Kasumi-1 (cell line): ENCODE measurements around the gene MPG.
"Not testable (repeated sequence)": the region's sequence is repeated elsewhere in the genome, so short reads cannot be mapped to it uniquely, and the experiment has no call there.

Experiments used
- DNase-seq, 2 experiments: peaks; one replicate each; lab custom pipeline; 2025; lab: John Stamatoyannopoulos, UW

MPG gene

DNA sequence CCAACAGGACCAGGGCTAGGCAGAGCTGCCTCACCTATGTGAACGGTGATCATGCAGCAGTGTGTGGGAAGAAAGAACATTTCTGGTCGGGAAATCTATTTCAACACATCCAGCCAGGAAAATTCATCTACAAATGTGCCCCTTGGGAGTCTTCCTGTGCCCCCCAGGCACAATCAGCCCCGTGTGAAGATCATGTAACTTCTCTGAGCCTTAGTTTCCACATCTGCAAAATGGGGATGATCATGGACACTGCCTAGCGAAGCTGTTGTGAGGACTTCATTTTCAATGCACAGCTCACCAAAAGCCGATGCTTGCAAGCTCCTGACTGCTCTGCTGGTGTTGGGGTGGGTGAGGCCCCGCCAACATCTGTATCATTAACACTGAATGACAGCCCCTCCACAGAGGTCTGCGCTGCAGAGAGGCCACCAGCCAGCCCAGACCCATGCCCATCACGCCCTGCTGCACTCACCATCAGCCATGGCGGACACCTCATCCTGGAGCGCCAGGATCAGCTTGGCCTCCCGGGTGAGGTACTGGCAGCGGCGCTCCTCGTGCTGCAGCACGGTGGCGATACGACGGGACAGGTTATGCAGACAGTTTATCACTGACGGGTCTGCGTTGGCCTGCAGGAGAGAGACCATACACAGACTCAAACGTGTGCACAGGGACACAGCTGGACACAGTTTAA, 34.3 kb downstream of the MPG start:
- no peak for DNase-seq

DNA sequence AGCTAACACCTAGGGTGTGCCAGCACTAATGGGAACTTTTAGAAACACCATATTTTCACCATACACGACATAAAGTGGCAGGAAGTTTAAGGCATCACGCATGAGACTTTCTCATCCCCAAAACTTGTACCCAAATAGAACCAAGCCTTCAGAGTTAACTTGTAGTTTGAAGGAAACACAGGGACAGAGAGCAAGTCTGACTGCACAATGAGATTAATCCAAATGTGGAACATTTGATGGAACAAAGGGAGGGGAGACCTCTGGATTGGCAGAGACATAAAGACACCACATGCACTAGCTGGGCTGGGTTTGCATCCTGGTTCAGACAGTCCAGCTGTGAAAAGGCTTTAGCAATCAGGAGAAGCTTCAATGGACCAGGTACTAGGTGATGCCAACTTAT, 36.3 kb downstream of the MPG start:
- DNase-seq, result no peak

DNA sequence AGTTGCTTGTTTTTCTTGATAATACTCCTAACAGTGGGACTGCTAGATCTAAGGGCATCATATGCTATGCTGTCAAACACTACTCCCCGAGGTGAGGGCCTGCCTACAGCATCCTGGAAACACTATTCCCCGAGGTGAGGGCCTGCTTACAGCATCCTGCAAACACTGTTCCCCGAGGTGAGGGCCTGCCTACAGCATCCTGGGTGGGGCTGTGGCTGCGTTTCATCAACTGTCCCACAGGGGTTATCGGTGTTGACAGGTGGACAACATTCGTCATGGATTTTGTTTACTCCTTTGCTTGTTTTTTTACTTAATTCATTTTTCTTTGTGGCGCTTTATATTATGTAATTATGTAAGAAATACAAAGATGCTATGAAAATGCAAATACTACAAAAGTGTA, 38.0 kb downstream of the MPG start:
- no peak for DNase-seq

DNA sequence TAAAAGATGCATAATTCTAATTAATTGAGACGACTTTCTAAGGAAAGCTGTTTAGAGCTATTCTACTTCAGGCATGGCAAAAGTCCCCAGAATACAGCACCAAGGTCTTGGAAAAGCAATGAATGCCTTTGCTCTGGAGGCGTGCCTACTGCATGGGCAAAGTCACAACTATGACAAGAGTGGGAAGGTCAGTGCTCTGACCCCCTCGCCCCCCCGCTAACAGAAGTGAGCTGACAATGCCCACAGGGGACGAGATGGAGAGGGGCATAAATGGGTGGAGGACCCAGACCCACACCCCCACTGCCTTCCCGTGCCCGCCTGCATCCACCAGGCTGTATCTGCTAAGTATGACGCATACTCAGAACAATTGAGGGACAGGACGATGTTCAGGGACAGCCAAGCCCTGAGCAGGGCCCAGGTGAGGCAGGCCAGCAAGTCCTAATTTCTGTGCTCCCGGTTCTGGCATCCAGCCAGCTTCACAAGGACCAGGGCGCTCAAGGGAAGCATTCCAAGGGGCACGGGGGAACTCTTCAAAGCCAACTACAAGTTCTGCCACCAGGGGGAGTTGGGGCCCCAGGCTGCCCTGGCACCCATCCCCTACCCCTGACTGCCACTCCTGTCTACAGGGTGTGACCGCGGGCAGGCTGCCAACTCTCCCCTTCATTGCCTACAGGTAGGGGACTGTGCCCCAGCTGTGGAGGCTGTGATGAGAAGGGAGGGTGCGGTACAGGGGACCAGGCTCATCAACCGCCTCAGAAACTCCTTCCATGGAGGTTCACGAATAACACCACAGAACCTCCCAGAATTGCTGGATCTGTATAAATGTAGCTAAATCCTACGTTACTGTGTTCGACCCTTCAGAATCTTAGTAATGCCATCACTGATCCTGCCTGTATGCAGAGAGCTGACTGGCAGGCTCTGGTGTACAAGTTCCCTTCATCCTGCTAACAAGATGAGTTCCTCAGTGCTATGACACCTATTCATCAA, 39.6 kb downstream of the MPG start:
- DNase-seq, result peak in 1 of 2 experiments; percentile 19

DNA sequence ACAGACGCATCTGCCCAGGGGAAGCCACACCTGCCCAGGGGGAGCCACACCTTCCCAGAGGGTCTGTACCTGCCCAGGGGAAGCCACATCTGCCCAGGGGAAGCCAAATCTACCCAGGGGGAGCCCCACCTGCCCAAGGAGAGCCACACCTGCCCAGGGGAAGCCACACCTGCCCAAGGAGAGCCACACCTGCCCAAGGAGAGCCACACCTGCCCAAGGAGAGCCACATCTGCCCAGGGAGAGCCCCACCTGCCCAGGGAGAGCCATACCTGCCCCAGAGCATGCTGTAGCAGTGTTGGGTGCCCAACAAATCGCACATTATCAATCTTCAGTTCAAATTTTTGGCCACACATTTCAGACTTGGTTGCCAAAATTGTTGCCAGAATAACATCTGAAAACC, 40.8 kb downstream of the MPG start:
- no peak for DNase-seq

DNA sequence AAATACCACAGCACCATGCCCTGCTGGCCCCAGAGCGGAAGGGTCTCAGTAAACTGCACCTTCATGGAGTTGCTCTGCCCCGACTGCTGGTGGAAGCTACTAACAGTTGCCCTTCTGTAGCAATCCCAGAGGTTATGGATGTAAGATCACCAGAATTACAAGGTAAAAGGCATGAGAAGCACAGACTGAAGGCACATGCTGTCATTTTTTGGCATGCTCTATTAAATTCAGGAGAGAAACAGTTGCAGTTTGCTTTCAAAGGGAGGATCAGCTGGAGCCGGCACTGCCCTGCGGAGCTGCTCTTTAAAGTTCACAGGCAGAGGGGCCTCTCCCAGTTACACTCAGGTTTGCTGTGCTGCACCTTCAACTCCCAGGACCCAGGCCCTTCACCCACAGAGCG, 41.3 kb downstream of the MPG start:
- DNase-seq, result no peak

DNA sequence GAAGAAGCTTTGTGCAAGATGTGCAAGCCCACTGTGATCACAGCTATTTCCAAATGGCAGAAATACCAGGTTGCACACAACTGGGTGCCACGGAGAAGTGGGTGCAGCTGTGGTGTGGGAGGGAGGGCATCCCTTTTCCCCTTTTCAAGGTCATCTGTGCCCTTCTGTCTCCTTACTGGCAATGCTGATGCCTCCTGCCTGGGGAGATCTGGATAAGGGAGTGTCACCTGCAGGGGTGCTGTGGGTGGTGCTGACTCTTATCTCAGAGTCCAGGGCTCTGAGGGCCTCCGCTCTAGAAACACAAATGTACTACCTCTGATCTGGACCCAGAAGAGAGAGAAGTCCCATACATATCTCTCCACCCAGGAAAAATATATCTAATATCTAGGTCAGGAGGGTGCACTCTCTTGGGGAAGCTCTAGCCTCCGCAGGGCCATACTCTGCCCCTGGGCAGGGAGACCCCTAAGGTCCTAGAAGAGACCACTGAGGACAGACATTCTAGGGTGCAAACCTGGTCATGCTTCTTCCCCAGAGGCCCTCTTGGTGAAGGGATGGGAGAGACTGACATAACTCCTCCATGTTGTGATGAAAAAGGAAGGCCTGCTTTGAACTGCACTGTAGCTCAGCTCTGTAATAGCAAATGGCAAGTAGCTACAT, 41.9 kb downstream of the MPG start:
- no peak for DNase-seq

DNA sequence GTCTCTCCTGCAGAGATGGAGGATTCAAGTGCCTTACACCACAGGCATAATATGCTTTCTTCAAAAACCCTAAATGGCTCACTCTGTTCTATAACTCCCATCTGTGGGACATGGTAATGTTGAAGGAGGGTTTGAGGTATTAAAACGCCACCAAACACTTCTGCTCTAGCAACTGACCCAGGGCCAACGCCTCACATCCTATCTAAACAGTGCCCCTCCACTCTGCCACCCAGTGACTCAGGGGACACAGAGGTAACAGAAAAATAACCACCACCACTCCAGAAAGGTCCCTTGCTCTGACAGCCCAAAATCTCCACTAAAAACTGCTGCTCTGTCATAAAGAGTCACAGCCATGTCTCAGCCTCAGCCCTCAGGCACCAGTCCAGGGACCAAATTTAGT, 42.7 kb downstream of the MPG start:
- DNase-seq, result no peak

DNA sequence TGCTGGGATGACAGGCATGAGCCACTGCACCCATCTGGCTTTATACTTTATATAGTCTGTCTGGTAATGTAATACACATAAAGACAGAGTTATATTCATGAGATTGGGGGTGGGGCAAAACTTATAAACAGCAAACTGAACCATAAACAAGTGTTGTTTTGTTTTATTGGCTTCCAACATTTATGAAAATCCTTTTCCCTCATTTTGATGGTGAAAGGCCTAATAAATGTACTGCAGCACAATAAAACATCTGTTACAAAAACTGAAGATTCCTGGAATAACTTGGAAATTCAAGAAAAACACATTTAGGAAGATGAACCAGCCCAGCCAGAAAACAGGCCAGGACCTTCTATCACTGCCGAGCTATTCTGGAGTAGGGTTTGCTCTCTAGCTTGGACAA, 44.3 kb downstream of the MPG start:
- DNase-seq, result no peak

DNA sequence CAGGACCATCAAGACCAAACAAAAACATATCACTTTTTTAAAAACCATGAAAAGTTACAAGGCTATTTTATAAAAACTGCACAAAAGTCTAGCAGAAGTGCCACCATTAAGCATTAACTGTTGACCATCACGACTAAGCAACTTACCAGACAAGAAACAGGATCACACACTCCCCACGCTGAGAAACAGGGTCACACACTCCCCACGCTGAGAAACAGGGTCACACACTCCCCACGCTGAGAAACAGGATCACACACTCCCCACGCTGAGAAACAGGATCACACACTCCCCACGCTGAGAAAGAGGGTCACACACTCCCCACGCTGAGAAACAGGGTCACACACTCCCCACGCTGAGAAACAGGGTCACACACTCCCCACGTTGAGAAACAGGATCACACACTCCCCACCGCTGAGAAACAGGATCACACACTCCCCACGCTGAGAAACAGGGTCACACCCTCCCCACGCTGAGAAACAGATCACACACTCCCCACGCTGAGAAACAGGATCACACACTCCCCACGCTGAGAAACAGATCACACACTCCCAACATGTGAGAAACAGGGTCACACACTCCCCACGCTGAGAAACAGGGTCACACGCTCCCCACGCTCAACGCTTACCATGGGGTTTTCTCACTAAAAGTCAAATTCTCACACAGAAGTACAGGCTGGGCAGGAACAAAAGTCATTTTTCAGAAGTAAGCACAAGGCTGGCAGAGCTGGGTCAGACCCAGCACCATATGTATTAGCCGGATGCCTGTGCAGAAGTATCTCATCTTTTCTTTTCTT, 45.7 kb downstream of the MPG start:
- DNase-seq, result not testable (repeated sequence)

DNA sequence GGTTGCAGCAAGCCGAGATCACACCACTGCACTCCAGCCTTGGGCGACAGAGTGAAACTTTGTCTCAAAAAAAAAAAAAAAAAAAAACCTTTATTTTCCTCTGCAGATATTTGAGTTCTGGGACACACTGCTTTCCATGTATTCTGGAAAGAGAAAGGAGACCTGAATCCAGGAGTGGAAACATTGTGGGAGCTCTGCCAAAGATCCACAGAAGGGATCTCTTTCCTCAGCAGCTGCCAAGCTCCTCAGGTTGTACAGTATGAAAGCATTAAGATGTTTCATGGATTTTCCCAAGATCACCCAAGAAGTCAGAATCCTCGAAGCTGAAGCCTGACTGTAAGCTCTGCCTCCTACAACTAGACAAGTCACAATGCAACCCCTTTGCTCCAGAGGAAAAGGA, 47.0 kb downstream of the MPG start:
- DNase-seq, result no peak

DNA sequence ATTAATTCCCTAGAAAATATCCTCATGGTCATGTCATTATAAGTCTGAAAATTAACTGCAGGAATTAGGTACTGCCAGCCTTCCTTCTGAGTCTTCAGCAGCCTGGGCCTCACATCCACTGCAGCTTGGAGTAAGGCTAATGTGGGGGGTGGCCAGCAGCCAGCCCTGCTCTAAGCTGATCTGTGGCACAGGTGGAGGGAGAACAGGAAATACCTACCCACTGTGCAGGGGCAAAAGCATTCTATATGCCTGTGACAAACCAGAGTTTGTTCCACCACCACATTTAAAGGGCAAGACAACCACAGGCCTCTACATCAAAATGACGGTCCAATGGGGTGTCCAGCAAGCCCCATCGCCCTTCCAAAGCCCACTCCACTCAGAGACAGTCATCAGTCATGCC, 51.0 kb downstream of the MPG start:
- DNase-seq, result no peak

DNA sequence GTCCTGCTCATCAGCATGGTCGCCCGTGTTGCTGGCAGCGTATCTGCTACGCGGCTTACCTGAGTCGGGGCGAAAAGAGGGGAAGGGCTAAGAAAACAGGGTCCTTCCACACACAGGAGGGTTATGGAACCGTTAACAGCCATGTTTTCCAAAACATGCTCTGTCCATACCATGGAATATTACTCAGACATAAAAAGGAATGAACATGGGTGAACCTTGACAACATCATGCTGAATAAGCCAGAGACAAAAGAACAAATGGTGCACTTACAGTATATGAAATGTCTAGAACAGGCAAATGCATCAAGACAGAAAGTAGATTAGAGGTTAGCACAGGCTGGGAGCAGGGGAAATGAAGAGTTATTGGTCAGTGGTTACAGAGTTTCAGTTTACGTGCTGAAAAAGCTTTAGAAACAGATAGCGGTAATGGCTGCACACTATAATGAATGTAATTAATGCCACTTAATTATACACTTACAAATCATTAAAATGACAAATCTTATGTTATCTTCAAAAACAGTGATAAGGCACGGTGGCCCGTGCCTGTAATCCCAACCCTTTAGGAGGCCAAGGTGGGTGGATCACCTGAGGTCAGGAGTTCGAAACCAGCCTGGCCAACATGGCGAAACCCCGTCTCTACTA, 52.6 kb downstream of the MPG start:
- no peak for DNase-seq

DNA sequence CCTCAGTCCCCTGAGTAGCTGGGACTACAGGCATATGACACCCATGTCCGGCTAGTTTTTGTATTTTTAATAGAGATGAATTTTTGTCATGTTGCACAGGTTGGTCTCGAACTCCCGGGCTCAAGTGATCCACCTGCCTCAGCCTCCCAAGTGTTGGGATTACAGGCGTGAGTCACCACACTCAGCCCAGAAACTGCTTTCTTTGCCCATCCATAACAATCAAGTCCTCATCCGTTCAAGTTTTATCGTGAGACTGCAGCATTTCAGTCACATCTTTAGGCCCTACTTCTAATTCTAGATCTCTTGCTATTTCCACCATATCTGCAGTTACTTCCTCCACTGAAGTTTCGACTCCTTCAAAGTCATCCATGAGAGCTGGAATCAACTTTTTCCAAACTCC, 54.1 kb downstream of the MPG start:
- no peak for DNase-seq

DNA sequence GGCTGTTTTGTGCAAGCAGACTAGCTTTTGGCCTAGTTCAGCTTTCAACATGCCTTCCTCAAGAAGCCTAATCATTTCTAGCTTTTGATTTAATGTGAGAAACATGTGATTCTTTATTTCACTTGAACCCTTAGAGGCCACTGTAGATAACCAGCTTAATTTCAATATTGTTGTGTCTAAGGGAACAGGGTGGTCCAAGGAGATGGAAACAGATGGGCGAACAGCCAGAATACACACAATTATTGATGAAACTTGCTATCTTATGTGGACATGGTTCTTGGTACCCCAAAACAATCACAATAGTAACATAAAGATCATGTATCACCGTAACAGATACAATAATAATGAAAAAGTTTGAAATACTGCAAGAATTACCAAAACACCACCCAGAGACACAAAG, 55.7 kb downstream of the MPG start:
- no peak for DNase-seq
